GM21360 (cell line): Measurements from ENCODE around the gene CIP2A.

Experiments
- ATAC-seq: cut with Tn5 transposase; IDR thresholded peaks from one replicate; pipeline ENCODE4 v1.9.1; 2021; ENCODE audit warnings: mild to moderate bottlenecking, moderate library complexity; ENCODE audit not compliant: unreplicated experiment

The CIP2A gene

DNA sequence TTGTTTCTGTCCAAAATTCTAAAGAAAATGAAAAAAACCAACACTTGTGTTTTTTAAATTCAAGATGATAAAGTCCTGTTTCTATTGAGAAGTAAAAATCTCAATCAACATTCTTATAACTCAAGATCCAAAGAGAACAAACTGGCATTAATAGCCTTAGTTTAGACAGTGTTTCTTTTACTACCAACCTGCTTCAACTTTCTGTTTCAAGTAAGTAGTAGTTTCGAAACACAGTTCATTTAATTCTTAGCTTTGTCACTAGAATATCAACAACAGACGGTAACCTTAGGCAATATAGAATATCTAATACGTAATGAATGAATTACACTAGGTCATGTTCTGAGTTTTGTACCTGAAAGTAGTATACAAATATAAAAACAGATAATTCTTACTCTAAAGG lies 23.7 kb downstream of the CIP2A start:
- ATAC-seq = no peak

DNA sequence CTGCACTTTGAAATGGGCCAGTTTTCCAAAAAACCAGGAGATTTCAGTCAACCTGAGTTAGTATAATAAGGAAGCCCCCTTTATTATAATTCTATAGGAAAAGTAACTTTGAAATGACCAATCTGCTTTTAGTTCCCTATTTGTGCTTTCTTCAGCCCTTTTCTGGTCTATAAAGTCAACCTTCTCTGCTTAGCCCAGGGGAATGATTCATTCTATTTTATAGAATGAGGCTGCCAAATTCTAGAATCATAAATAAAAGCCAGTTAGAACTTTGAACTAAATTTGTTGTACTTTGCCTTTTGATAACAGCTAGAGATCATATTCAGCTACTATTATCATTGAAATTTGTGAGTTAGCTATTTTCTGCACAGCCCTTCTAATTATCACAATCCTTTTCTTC lies 24.7 kb downstream of the CIP2A start:
- ATAC-seq = no peak

DNA sequence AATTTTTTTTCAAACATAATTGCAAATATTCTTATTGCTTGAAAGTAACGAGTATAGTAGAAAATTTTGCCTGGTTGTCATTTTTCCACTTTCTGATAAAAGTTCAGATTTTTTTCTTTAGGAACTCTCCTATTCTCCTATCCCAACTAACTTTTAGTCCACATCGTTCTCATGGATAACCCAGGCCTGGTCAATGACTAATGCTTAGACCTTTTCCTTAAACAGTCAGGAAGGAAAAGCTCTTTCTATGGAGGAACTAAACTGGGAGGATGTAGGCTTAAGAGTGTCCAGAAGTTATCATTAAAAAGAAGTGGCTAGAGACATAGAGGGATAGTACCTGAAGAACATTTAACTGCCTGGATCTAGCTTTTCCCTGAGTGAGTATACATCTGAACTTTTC lies 26.7 kb downstream of the CIP2A start:
- ATAC-seq = no peak

DNA sequence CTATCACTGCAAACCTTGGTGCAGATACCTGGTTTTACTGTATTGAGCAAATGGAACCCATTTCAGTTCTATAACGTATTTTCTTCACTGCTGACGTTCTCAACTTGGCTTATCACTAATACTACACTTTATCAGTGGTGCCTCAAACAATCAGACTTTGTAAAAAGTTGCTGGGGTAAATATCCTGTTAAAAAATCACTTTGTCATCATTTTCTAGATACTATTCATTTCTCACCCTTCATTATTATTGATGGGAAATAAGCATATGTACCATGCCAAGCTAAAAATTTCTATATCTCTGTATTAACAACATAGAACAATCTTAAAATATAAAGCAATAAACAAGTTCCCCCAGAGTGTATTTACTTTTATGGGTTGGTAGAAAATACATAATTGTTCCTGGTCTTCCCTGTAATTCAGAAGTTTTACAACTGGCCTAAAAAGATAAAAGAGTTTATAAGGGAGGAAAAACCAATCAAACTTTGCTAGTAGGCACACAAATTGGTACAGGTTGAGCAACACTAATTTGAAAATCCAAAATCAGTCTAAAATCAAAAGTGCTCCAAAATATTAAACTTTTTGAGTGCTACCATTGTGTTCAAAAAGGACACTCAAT lies 33.2 kb downstream of the CIP2A start:
- ATAC-seq = no peak

DNA sequence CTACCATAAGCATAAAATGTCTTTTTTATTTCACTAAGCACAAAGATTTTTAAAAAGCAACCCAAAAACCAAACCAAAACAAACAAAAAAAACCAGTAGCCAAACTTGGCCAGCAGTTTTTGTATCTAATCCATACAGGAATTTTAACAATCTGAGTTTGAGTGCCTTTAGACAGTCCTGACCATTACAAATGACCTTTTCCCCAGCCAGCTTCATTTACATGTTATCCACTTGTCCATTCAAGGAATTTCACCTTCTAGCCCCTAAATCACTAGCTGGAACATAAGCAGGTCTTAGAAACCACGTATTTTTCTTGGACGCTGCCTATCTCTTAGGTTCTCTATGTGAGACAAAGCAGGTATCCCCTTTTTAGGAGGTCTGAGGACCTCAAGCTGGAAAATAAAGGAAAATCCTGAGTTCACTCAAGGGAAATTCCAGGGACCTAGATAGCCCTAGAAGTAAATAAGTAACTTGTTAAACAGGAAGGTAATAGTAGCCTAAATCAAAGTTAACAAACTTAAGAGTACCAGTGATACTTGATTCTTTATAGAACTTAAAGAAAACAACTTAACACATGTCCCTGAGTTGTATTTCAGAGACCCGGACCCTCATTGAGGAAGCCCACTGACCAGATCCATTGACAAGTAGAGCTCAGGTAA lies 34.2 kb downstream of the CIP2A start:
- no peak for ATAC-seq

DNA sequence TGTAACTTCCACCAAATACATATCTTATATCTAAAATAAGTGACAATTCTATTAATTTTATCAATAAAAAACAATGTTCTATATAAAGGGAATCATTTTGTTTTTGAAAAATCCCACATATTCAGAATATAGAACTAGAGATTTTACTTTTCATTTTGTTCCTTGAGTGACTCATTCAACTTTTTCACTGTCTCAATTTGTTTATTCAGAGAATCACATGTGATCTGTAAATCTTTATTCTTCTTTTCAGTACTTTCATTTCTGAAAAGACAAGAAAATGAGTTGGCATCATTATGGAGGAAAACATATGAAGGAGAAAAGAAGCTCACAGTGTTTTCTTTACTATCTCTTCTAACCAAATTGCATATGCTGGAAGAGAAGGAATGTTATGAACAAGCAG lies 35.0 kb downstream of the CIP2A start:
- no peak for ATAC-seq

DNA sequence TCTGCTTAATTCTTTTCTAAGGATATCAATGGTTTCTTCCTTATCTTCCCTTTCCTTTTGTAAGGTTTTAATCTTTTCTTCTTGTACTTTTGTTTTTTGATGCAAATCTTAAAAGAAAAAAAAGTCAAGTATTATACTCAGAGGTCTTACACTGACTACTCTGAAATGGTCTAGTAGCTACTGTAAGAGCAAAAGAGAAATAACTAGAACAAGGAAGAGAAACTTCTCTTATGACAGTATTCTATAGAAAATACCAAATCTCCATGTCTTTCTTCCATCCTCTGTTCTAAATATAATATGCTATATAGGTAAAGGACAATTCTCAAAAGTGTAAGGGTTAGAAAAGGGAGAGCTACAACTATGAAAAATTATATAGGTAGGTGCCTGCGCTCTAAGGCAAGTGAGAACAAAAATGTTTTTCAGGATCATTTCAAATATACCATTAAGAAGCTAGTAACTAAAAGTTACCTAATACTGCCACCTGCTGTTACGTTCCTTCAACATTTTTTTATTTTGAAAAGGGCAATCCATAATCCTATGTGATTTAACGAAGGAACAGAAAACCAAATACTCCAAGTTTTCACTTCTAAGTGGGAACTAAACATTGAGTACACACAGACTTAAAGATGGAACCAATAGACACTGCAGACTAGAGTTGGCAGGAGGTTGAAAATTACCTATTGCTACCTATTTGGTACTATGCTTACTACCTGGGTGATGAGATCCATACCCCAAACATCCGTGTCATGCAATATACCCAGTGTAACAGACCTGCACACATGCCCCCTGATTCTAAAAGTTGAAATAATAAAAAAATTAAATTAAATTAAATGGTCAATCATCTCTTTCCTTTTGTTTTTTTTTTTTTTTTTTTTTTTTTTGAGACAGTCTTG lies 36.7 kb downstream of the CIP2A start:
- ATAC-seq = peak; percentile 59

DNA sequence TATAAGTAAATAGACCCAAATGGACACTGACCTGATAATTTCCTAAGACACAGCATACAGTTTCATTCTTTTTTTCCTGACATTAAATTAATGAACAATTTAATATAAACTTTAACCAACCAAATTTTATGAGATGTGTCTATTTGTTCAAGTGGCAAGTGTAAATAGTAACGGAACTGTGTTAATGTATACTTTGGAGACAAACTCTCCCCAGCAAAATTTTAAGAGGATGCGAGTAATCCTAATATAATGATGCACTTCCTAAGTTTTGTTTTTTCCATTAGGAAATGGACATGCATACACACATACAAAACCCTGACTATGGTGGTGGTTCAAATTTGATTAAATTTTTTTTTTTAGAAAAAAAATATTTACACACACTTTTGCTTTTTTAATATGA lies 40.4 kb downstream of the CIP2A start:
- no peak for ATAC-seq

DNA sequence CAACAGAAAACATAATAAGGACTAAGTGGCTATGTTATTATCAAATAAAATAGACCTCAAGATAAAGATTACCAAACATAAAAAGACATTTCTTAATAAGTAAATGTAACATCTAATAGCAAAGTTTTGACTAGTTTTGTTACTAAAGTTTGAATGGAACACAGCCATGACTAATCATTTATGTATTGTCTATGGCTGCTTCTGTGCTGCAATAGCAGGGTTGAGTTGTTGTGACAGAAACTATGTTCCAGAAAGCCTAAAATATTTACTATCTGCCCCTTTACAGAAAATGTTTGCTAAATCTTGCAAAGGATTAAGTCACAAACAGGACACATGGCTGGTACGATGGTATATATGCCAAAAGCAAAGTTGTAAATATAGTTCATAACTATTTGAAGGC lies 40.9 kb downstream of the CIP2A start:
- no peak for ATAC-seq

DNA sequence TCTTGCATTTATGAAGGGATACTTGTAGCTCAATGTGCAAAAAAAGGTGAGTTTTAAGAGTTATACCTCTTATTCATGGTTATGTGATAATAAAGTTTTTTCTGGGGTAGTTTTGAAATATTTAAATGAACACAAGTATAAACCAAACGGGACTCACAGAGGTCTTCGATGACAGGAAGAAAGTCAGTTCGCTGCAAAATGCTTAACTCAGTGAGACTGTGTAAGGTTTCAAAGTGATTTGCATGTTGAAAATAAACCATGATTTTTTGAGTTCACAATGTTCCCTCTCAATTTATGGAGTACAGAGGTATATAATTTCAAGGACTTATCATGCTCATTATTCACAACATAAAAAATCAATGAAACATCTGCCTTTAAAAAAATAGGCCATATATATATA lies 42.5 kb downstream of the CIP2A start:
- ATAC-seq = no peak

DNA sequence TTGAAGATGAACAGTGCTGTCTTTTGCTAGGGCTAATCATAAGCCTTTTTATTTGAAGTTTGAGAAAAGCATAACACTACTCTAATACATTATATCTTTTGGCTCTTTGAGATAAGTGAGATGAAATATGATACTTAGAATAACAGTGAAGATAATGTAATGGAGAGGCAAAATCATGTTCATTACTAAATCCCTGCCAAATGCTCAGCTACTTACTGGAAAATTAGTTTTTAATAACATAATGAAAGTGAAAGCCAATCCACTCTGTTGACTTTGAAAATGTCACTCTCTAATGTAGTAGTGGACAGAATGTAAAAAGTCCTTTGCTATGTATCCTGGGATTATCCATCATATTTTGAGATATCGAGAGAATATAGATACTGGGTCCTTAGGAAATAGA lies 43.0 kb downstream of the CIP2A start:
- no peak for ATAC-seq

DNA sequence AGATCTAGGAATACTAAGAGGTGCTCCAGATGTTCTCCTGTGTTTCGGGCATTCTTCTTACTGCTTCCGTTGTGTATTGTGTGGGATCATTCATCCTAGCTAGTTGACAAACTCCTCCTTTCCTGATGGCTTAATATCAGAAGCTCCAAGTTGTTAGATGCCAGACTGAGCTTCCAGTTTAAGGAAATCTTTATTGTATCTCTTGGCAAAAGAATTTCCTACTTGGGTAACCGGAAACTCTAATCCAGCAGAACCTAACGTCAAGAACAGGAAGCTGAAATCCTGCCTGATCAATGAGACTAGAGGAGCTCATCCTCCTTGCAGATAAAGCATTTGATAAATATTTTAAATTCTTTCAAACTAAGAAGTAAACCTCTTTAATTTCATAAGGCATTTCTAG lies 51.2 kb downstream of the CIP2A start:
- ATAC-seq = no peak

DNA sequence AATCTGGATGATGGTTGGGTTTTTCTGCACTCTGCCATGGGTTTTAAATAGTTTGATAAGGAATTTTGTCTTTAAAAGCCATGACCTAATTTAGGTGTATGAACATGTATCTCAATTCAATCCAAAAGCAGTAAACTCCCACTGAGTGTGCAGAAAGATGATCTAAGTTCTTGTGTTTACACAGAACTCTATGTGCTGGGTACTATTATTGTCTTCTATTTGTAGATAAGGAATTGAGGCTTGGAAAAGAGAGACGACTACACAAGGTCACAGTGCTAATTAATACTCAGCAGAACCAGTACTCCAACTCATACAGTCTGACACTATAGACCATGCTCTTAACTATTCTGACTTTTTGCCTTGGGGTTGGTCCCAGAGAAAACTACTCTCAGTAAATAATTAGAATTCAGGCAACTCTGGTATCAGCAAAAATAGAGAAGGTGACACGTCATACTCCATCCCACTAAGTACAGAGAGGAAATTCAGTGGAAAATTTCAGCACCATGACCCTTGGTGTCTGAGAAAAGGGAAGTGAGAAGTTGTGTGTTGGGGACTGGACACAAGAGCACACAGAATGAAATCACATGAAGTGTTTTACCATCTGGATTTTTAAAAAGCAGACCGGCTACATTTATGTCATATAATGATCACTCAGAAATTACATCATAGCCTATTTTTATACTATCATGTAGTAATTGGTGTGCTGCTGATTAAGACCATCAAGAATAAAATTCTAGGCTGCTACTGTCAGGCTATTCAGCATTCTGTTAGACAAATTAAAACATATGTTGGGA lies 60.6 kb downstream of the CIP2A start:
- ATAC-seq = peak; percentile 92

DNA sequence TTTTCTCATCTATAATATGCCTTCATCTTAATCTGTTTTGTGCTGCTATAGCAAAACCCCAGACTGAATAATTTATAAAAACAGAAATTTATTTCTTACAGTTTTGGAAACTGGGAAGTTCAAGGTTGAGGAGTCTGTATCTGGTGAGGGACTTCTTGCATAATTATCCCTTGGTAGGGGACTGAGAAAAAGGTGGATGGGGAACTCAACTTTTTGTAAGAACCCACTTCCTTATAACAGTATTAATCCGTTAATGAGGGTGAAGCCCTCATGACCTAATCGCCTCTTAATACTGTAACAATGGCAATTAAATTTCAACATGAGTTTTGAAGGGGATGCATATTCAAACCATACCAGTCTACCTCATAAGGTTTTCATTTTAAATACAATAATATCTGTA lies 61.4 kb downstream of the CIP2A start:
- ATAC-seq = no peak

DNA sequence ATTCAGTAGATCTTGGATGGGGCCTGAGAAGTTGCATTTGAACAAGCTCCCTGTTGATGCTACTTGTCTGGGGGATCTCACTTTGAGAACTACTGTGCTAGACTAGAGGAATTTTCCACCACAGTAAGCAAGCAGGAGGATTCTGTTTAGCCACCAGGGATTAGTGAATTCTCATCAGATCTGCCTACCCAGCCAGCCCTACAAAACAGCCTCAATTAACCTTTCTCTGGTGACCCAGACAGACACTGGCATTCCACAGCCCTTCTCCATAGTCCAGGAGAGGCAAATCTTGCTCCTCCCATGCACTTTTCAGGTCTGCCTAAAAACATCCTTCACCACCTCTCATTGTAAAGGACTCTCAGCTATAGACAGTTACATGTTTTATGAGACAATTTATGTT lies 62.1 kb downstream of the CIP2A start:
- ATAC-seq = no peak

DNA sequence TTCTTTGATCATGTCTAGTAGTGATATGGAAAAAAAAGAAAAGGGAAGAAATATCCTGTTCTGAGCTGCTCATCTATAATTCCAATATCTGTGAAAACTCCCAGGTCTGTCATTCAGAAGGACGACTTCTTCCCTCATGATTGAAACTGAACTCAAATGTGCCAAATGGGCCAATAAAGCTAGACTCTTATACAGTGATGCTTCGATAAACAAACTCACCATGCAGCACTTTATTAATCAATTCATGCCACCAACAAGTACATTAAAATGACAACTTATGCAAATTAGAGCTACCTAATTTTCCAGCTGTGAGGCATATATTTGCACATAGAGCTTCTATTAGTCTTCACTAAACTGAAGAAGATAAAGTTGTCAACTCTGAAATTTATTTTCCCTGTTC lies 63.3 kb downstream of the CIP2A start:
- no peak for ATAC-seq

DNA sequence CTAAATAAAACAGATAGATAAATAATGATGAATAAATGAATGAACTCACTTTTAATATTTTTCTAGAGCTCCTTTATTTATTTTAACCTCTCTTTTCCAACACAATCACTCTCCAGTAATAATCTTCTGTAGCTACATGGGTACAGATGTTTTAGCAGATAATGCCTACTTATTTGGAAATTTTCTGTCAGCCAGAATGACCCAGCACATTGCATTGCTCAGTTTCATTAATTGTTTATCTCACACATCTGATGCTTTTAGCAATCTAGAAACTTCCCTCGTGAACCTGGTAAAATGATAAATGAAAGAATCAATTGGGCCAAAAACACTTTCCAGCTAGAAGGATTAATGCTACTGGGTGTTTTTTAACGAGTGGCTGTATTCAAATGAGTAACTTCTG lies 64.0 kb downstream of the CIP2A start:
- ATAC-seq = no peak

DNA sequence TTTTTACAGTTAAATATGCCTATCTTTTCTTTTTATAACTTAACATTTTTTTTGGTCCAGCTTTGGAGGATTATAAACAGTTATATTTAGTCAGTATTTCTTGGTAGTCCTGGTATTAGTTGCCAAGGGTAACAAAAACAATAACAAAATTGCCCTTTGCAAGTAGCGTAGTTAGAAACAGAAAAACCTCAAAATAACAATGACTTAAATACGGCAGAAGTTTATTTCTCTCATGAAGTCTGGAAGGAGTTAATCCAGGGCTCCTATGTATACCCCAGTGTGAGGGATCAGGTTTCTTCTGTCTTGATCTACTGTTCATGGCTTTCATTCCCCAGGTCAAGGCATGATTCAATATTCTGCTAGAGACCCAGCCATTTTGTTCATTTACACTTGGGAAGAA lies 64.7 kb downstream of the CIP2A start:
- ATAC-seq = no peak

DNA sequence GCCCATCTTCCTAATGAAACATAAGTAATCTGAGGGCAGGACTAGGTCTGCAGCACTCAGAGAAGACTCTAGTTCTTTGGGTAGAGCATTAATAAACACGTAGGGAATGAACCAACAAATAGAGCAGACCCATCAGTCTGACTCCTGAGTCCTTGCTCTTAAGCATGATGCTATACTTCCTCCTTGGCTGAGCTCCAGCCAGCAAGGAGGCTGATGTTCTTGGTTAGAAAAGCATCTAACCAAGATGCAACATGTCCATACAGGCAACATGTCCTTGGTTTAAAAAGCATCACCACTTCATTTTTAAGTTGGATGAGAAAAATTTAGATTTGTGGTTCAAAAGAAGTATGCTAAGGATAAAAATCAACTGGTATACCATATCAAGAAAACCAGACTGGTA lies 70.3 kb downstream of the CIP2A start:
- no peak for ATAC-seq

DNA sequence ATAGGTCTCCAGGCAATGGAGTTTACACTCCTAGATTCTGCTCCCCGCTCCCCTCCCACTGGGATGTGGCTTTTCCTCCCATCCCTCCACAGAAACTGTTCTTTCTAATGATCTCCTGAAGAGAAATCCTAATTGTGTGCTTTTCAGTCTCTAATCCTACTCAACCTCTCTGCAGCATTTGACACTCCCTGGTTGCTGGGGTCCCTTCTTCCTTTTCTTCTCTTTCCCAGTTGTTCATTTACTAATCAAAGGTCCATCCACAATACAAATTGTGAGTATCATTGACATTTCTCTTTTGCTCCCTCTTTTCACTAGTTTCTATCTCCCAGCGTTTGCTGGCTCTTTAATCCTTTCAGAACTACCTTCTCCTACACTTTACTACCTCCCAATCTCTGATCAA lies 72.4 kb downstream of the CIP2A start:
- ATAC-seq = no peak

DNA sequence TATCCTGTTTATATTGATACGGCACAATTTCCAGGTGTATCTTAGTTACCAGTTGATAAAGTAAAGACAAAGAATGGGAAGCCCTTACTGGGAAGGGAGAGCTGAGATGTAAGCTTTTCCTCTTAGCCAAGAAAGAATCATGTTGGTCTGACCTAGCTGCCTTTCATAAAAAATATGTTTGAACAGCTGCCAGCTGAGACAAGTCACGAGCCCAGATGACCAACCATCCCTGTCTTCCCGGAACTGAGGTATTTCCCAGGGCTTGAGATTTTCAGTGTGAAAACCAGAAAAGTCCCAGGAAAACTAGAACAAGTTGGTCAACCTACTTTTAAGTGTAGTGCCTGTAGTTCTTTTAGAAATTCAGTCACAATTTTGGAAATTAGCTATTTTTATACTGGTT lies 75.3 kb downstream of the CIP2A start:
- ATAC-seq = no peak
